Measurements from ENCODE around the gene CDH23.

Gene CDH23

GRCh38 chr10:71588685-71589084 lies 192.0 kb downstream of the CDH23 start:
- no CpG with 5 or more reads among the region's 4 CpGs for WGBS (ENCODE audit: extremely low coverage, insufficient coverage, insufficient read length)
- Histone ChIP-seq H2AFZ (ENCODE audit: insufficient read depth, low read length, poor library complexity) (no peak overlapping the region), H3K4me3 (ENCODE audit: low read depth, low read length) (no peak overlapping the region), H3K27ac (ENCODE audit: low read depth, low read length) (no peak overlapping the region), H4K12ac (ENCODE audit: low read depth, low read length) (no peak overlapping the region), H3K36me3 (ENCODE audit: control insufficient read depth in 1 of 2, insufficient read depth in 2 of 2, low read length in 2 of 2) (no peaks in the 10 kb centered on the region), H3K79me2 (ENCODE audit: control insufficient read depth, insufficient read depth, low read length, poor library complexity) (no peaks in the 10 kb centered on the region), H2BK120ac (ENCODE audit: insufficient read depth, low read length, poor library complexity) (no peak overlapping the region), H3K4ac (ENCODE audit: low read depth, low read length) (no peak overlapping the region), H3K14ac (ENCODE audit: low read length) (no peak overlapping the region), H2BK5ac (ENCODE audit: low read depth, low read length, poor library complexity) (no peak overlapping the region), H3K79me1 (ENCODE audit: low read length) (no peaks in the 10 kb centered on the region), H4K91ac (ENCODE audit: low read depth, low read length) (no peak overlapping the region), H3K4me2 (ENCODE audit: low read length) (no peak overlapping the region), H3K4me1 (ENCODE audit: control insufficient read depth in 1 of 2, insufficient read depth in 2 of 2, low read length in 2 of 2) (no peaks in the 10 kb centered on the region), H3K23ac (ENCODE audit: low read length) (no peak overlapping the region), H2AK5ac (ENCODE audit: low read length) (no peak overlapping the region), H3K18ac (ENCODE audit: low read length) (no peak overlapping the region), H3K27me3 (ENCODE audit: insufficient read depth, low read length) (no peaks in the 10 kb centered on the region), H3K9ac (ENCODE audit: low read length) (no peak overlapping the region), H3K9me3 (ENCODE audit: insufficient read depth, low read depth, low read length) (peaks cover 4% of the 10 kb centered on the region), H4K8ac (ENCODE audit: low read depth, low read length) (no peak overlapping the region), H2BK12ac (ENCODE audit: low read length) (no peak overlapping the region)
- no peak for DNase-seq

- H2BK12ac ChIP-seq (ENCODE audit: low read length), result no peak overlapping the region
- H4K8ac ChIP-seq (ENCODE audit: low read depth, low read length), result no peak overlapping the region
- H3K27ac ChIP-seq (ENCODE audit: low read depth, low read length), result no peak overlapping the region
- H3K79me1 ChIP-seq (ENCODE audit: low read length), result no peaks in the 10 kb centered on the region
- H4K12ac ChIP-seq (ENCODE audit: low read depth, low read length), result no peak overlapping the region
- no peak overlapping the region for H2AK5ac ChIP-seq (ENCODE audit: low read length)
- DNase-seq, result no peak
- H2BK5ac ChIP-seq (ENCODE audit: low read depth, low read length, poor library complexity), result no peak overlapping the region
- no peak overlapping the region for H4K91ac ChIP-seq (ENCODE audit: low read depth, low read length)
- no peak overlapping the region for H3K4ac ChIP-seq (ENCODE audit: low read depth, low read length)
- H3K9me3 ChIP-seq (ENCODE audit: insufficient read depth, low read depth, low read length), result peaks cover 4% of the 10 kb centered on the region
- H3K36me3 ChIP-seq (ENCODE audit: control insufficient read depth in 1 of 2, insufficient read depth in 2 of 2, low read length in 2 of 2), result no peaks in the 10 kb centered on the region
- no CpG with 5 or more reads among the region's 14 CpGs for WGBS (ENCODE audit: extremely low coverage, insufficient coverage, insufficient read length)
- H2AFZ ChIP-seq (ENCODE audit: insufficient read depth, low read length, poor library complexity), result no peak overlapping the region
- no peak overlapping the region for H3K4me2 ChIP-seq (ENCODE audit: low read length)
- no peaks in the 10 kb centered on the region for H3K4me1 ChIP-seq (ENCODE audit: control insufficient read depth in 1 of 2, insufficient read depth in 2 of 2, low read length in 2 of 2)
- H3K4me3 ChIP-seq (ENCODE audit: low read depth, low read length), result no peak overlapping the region
- H3K23ac ChIP-seq (ENCODE audit: low read length), result no peak overlapping the region
- no peak overlapping the region for H3K14ac ChIP-seq (ENCODE audit: low read length)
- H3K79me2 ChIP-seq (ENCODE audit: control insufficient read depth, insufficient read depth, low read length, poor library complexity), result no peaks in the 10 kb centered on the region
- H3K27me3 ChIP-seq (ENCODE audit: insufficient read depth, low read length), result no peaks in the 10 kb centered on the region
- no peak overlapping the region for H3K18ac ChIP-seq (ENCODE audit: low read length)
- no peak overlapping the region for H3K9ac ChIP-seq (ENCODE audit: low read length)
- no peak overlapping the region for H2BK120ac ChIP-seq (ENCODE audit: insufficient read depth, low read length, poor library complexity)
Observed at GRCh38 chr10:71589617-71590551, 193.2 kb downstream of the CDH23 start.

GRCh38 chr10:71590781-71591350 lies 194.1 kb downstream of the CDH23 start:
- Histone ChIP-seq H3K4me2 (ENCODE audit: low read length) (no peak overlapping the region), H3K4ac (ENCODE audit: low read depth, low read length) (no peak overlapping the region), H3K27ac (ENCODE audit: low read depth, low read length) (no peak overlapping the region), H3K14ac (ENCODE audit: low read length) (no peak overlapping the region), H3K79me2 (ENCODE audit: control insufficient read depth, insufficient read depth, low read length, poor library complexity) (no peaks in the 10 kb centered on the region), H2BK5ac (ENCODE audit: low read depth, low read length, poor library complexity) (no peak overlapping the region), H4K91ac (ENCODE audit: low read depth, low read length) (no peak overlapping the region), H3K9ac (ENCODE audit: low read length) (no peak overlapping the region), H4K12ac (ENCODE audit: low read depth, low read length) (no peak overlapping the region), H3K9me3 (ENCODE audit: insufficient read depth, low read depth, low read length) (peaks cover 4% of the 10 kb centered on the region), H3K79me1 (ENCODE audit: low read length) (no peaks in the 10 kb centered on the region), H3K27me3 (ENCODE audit: insufficient read depth, low read length) (no peaks in the 10 kb centered on the region), H3K23ac (ENCODE audit: low read length) (no peak overlapping the region), H3K4me1 (ENCODE audit: control insufficient read depth in 1 of 2, insufficient read depth in 2 of 2, low read length in 2 of 2) (no peaks in the 10 kb centered on the region), H2AK5ac (ENCODE audit: low read length) (no peak overlapping the region), H3K4me3 (ENCODE audit: low read depth, low read length) (no peak overlapping the region), H2AFZ (ENCODE audit: insufficient read depth, low read length, poor library complexity) (no peak overlapping the region), H2BK12ac (ENCODE audit: low read length) (no peak overlapping the region), H2BK120ac (ENCODE audit: insufficient read depth, low read length, poor library complexity) (no peak overlapping the region), H3K36me3 (ENCODE audit: control insufficient read depth in 1 of 2, insufficient read depth in 2 of 2, low read length in 2 of 2) (no peaks in the 10 kb centered on the region), H4K8ac (ENCODE audit: low read depth, low read length) (no peak overlapping the region), H3K18ac (ENCODE audit: low read length) (no peak overlapping the region)
- WGBS (ENCODE audit: extremely low coverage, insufficient coverage, insufficient read length), result no CpG with 5 or more reads among the region's 10 CpGs
- no peak for DNase-seq

- no peak overlapping the region for H3K4me3 ChIP-seq (ENCODE audit: low read depth, low read length)
- no peak overlapping the region for H2BK12ac ChIP-seq (ENCODE audit: low read length)
- H4K8ac ChIP-seq (ENCODE audit: low read depth, low read length), result no peak overlapping the region
- no peaks in the 10 kb centered on the region for H3K4me1 ChIP-seq (ENCODE audit: control insufficient read depth in 1 of 2, insufficient read depth in 2 of 2, low read length in 2 of 2)
- no peaks in the 10 kb centered on the region for H3K27me3 ChIP-seq (ENCODE audit: insufficient read depth, low read length)
- H3K27ac ChIP-seq (ENCODE audit: low read depth, low read length), result no peak overlapping the region
- no peaks in the 10 kb centered on the region for H3K79me1 ChIP-seq (ENCODE audit: low read length)
- WGBS (ENCODE audit: extremely low coverage, insufficient coverage, insufficient read length), result 100% methylated on average over 2 of the region's 8 CpGs
- H3K36me3 ChIP-seq (ENCODE audit: control insufficient read depth in 1 of 2, insufficient read depth in 2 of 2, low read length in 2 of 2), result no peaks in the 10 kb centered on the region
- no peak overlapping the region for H2AK5ac ChIP-seq (ENCODE audit: low read length)
- H2AFZ ChIP-seq (ENCODE audit: insufficient read depth, low read length, poor library complexity), result no peak overlapping the region
- H2BK5ac ChIP-seq (ENCODE audit: low read depth, low read length, poor library complexity), result no peak overlapping the region
- no peaks in the 10 kb centered on the region for H3K79me2 ChIP-seq (ENCODE audit: control insufficient read depth, insufficient read depth, low read length, poor library complexity)
- no peak overlapping the region for H3K18ac ChIP-seq (ENCODE audit: low read length)
- no peak overlapping the region for H2BK120ac ChIP-seq (ENCODE audit: insufficient read depth, low read length, poor library complexity)
- no peak overlapping the region for H4K12ac ChIP-seq (ENCODE audit: low read depth, low read length)
- H3K23ac ChIP-seq (ENCODE audit: low read length), result no peak overlapping the region
- H3K4me2 ChIP-seq (ENCODE audit: low read length), result no peak overlapping the region
- H4K91ac ChIP-seq (ENCODE audit: low read depth, low read length), result no peak overlapping the region
- no peak overlapping the region for H3K9ac ChIP-seq (ENCODE audit: low read length)
- no peak overlapping the region for H3K4ac ChIP-seq (ENCODE audit: low read depth, low read length)
- no peak for DNase-seq
- peaks cover 2% of the 10 kb centered on the region for H3K9me3 ChIP-seq (ENCODE audit: insufficient read depth, low read depth, low read length)
- no peak overlapping the region for H3K14ac ChIP-seq (ENCODE audit: low read length)
Observed at GRCh38 chr10:71594934-71595571, 198.3 kb downstream of the CDH23 start.
